OCI-LY3 (cell line): ENCODE measurements around the gene UBASH3A.

Source experiments
- H2AFZ ChIP-seq: fragments of 200-600, 300-600 bp; shearing (Covaris generic); 2 replicates; pipeline ENCODE4 v1.6.0; 2014; ENCODE audit warnings: antibody characterized with exemption, low read depth, low read length
- H3K27ac ChIP-seq: fragments of 200-600, 300-600 bp; sonication (generic); 2 replicates; pipeline ENCODE4 v1.5.1; 2014; ENCODE audit warnings: mild to moderate bottlenecking, low read length, moderate library complexity, mixed read lengths
- H3K27me3 ChIP-seq: fragments of 200-600, 300-600 bp; sonication (generic); 2 replicates; pipeline ENCODE4 v1.6.1; 2014; ENCODE audit warnings: low read depth, low read length, mixed read lengths
- H3K36me3 ChIP-seq: fragments of 200-600, 300-600 bp; sonication (generic); replicated peaks from 2 replicates; pipeline ENCODE3; 2014; ENCODE audit warnings: low read depth, low read length, mixed read lengths
- H3K4me1 ChIP-seq: fragments of 300-600, 200-600 bp; sonication (generic); 2 replicates; pipeline ENCODE4 v1.6.1; 2014; ENCODE audit warnings: low read length, mixed read lengths
- H3K4me2 ChIP-seq: fragments of 200-600, 300-600 bp; sonication (generic); 2 replicates; pipeline ENCODE4 v1.6.1; 2014; ENCODE audit warnings: low read length, mixed read lengths
- H3K4me3 ChIP-seq: fragments of 300-600, 200-600 bp; sonication (generic); 2 replicates; pipeline ENCODE4 v1.5.1; 2014; ENCODE audit warnings: antibody characterized with exemption, mild to moderate bottlenecking, low read length, moderate library complexity
- H3K79me2 ChIP-seq: fragments of 300-600, 200-600 bp; shearing (Covaris generic); 2 replicates; pipeline ENCODE4 v1.6.1; 2014; ENCODE audit warnings: mild to moderate bottlenecking, low read length, mixed read lengths
- H3K9ac ChIP-seq: fragments of 300-600, 200-600 bp; shearing (Covaris generic); 2 replicates; pipeline ENCODE4 v1.6.0; 2014; ENCODE audit warnings: mild to moderate bottlenecking, low read length, moderate library complexity
- H3K9me3 ChIP-seq: fragments of 200-600, 300-600 bp; shearing (Covaris generic); 2 replicates; pipeline ENCODE4 v1.6.1; 2014; ENCODE audit warnings: low read length, mixed read lengths; ENCODE audit not compliant: insufficient read depth
- H4K20me1 ChIP-seq: fragments of 200-600, 300-600 bp; sonication (generic); 2 replicates; pipeline ENCODE4 v1.6.1; 2016; ENCODE audit warnings: low read length, mixed read lengths; ENCODE audit not compliant: insufficient read depth
- EZH2phosphoT487 ChIP-seq: fragments of 200-600 bp; shearing (Covaris generic); IDR thresholded peaks from 2 replicates; pipeline ENCODE4 v1.6.1; 2018; ENCODE audit warnings: antibody characterized with exemption, mixed run types, low read depth
- TF ChIP-seq, protein P1 (sequence below): fragments of 200-600, 300-600 bp; sonication (generic); IDR thresholded peaks from 2 replicates; pipeline ENCODE4 v1.5.1; 2014; ENCODE audit warnings: antibody characterized with exemption, low read length, low read depth

UBASH3A gene

DNA sequence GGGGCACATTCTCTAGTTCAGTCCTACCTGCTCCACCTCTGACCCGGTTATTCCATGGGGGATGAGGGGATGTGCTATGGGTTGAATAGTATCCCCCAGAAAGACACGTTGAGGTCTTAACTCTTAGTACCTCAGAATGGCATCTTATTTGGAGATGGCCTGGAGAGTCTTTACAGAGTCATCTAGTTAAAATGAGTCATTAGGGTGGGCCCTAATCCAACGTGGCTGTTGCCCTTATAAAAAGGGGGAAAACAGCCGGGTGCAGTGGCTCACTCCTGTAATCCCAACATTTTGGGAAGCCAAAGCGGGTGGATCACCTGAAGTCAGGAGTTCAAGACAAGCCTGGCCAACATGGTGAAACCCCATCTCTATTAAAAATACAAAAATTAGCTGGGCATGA, 13.5 kb upstream of the UBASH3A start:
- Histone ChIP-seq H2AFZ (no peak overlapping the region), H3K79me2 (no peaks in the 10 kb centered on the region), H3K4me3 (no peak overlapping the region), H3K27ac (no peak overlapping the region), H3K4me2 (no peak overlapping the region), H3K27me3 (0 out of 2 replicates have a peak, but pooled peaks cover 8% of the 10 kb centered on the region), H3K9me3 (no peaks in the 10 kb centered on the region), H3K4me1 (peaks cover 6% of the 10 kb centered on the region), H3K36me3 (no peaks in the 10 kb centered on the region), H3K9ac (no peak overlapping the region), H4K20me1 (no peaks in the 10 kb centered on the region)
- TF ChIP-seq, protein P1, sequence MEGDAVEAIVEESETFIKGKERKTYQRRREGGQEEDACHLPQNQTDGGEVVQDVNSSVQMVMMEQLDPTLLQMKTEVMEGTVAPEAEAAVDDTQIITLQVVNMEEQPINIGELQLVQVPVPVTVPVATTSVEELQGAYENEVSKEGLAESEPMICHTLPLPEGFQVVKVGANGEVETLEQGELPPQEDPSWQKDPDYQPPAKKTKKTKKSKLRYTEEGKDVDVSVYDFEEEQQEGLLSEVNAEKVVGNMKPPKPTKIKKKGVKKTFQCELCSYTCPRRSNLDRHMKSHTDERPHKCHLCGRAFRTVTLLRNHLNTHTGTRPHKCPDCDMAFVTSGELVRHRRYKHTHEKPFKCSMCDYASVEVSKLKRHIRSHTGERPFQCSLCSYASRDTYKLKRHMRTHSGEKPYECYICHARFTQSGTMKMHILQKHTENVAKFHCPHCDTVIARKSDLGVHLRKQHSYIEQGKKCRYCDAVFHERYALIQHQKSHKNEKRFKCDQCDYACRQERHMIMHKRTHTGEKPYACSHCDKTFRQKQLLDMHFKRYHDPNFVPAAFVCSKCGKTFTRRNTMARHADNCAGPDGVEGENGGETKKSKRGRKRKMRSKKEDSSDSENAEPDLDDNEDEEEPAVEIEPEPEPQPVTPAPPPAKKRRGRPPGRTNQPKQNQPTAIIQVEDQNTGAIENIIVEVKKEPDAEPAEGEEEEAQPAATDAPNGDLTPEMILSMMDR, result no peak
- no peak for TF ChIP-seq EZH2phosphoT487

DNA sequence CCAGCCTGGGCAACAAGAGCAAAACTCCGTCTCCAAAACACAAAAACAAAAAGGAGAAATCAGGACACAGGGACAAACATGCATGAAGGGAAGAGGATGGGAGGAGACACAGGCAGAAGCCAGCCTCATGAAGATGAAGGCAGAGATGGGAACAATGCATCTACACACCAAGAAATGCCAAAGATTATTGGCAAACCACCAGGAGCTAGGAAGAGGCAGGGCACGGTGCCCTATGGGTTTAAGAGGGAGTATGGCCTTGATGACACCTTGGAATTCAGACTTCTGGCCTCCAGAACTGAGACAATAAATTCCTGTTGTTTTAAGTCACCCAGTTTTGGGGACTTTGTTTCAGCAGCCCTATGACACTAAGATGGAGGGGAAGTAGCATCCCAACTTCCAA, 13.0 kb upstream of the UBASH3A start:
- no peak overlapping the region for H3K27ac ChIP-seq
- no peak overlapping the region for H3K4me2 ChIP-seq

DNA sequence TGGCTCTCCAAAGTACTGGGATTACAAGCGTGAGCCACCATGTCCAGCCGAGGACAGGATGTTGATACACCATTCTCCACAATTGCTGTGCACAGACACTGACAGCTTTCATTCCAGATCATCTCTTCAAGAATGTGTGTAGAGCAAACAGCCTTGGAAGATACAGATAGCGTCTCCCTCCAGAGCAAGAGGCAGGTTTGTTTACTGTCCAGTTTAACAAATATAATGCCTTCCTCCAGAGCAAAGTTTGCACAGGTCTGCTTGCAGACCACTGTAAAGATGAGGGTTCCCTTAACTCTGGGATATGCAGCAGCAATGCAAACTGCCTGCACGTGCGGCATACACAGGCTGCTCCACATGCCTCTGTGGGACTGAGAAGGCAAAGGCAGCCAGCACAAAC, 12.4 kb upstream of the UBASH3A start:
- Histone ChIP-seq H4K20me1 (no peaks in the 10 kb centered on the region), H3K9ac (no peak overlapping the region), H3K4me3 (no peak overlapping the region), H3K27me3 (0 out of 2 replicates have a peak, but pooled peaks cover 11% of the 10 kb centered on the region), H3K27ac (no peak overlapping the region), H3K4me2 (no peak overlapping the region), H3K9me3 (no peaks in the 10 kb centered on the region), H3K79me2 (no peaks in the 10 kb centered on the region), H2AFZ (no peak overlapping the region), H3K36me3 (no peaks in the 10 kb centered on the region), H3K4me1 (peaks cover 6% of the 10 kb centered on the region)
- TF ChIP-seq EZH2phosphoT487, result no peak
- TF ChIP-seq, protein P1, result no peak

More for the DNA sequence above, 13.0 kb upstream of the UBASH3A start:
- Histone ChIP-seq H4K20me1 (no peaks in the 10 kb centered on the region), H3K9me3 (no peaks in the 10 kb centered on the region), H3K36me3 (no peaks in the 10 kb centered on the region), H3K79me2 (no peaks in the 10 kb centered on the region), H3K9ac (no peak overlapping the region), H3K4me1 (peaks cover 6% of the 10 kb centered on the region), H2AFZ (no peak overlapping the region), H3K27me3 (0 out of 2 replicates have a peak, but pooled peaks cover 11% of the 10 kb centered on the region), H3K4me3 (no peak overlapping the region)
- TF ChIP-seq, protein P1, result no peak
- TF ChIP-seq EZH2phosphoT487, result no peak

DNA sequence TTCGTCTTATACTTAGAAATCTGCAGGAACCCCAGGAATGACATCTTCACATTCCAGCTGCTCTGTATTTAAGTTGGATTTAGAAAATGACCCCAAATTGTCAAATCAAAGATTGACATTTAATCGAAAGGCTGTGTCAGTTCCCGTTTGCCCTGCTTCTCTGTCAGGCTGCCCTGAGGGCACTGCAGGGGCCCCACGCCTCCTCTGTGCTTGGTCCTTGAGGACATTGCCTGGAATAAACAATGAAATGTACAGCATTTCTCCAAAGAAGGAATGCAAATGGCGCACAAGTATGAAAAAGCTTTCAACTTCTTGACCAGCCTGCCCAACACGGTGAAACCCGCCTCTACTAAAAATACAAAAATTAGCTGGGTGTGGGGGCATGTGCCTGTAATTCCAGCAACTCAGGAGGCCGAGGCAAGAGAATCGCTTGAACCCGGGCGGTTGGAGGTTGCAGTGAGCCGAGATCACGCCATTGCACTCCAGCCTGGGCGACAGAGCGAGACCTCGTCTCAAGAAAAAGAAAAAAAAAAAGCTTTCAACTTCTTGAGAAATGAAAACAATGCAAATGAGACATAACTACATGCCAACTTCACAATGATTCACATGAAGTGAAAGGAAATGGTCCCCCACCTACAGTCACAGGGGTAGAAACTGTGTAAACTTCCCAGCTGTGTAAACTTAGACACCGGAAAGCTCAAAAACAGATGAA, 10.8 kb upstream of the UBASH3A start:
- Histone ChIP-seq H4K20me1 (no peaks in the 10 kb centered on the region), H3K4me1 (peaks cover 6% of the 10 kb centered on the region), H2AFZ (no peak overlapping the region), H3K27ac (no peak overlapping the region), H3K9ac (no peak overlapping the region), H3K4me3 (no peak overlapping the region), H3K4me2 (no peak overlapping the region), H3K9me3 (no peaks in the 10 kb centered on the region), H3K27me3 (0 out of 2 replicates have a peak, but pooled peaks cover 11% of the 10 kb centered on the region), H3K79me2 (no peaks in the 10 kb centered on the region), H3K36me3 (no peaks in the 10 kb centered on the region)
- no peak for TF ChIP-seq EZH2phosphoT487
- TF ChIP-seq, protein P1, result no peak
